Activated CD4-positive, alpha-beta T cell treated with anti-CD3 and anti-CD28 coated beads, Interleukin-10, Interleukin-2, amounts not matched to agents 100 ng/mL and 50 ng/mL, durations not matched to agents 16 hours and 8 hours (primary cell): ENCODE results near the gene CSK.
A peak's percentile ranks its signal among the peaks of the same experiment; 100 is the strongest.
"Not testable (repeated sequence)": the region's sequence is repeated elsewhere in the genome, so short reads cannot be mapped to it uniquely, and the experiment has no call there.

Experiments used
- DNase-seq: peaks from one replicate; pipeline ENCODE4 v3.0.0-alpha.2; 2020

Gene CSK

DNA sequence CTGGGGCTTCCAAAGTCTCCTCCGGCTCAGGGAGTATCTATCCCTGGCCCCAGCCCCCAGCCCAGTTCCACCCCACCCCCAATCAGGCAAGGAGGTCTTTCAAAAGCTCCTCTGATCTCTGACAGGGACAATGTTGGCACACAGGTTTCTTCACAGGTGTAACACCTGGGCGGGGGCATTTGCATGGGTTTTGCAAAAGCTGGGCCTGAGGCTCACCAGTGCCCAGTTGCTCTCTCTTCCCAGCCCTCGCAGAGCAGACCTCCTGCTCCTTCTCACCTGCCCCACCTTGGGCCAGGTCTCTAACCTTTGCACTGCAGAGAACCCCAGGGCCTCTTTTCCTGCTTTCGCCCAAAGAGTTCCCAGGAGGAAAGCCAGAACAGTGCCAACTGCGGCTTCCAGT, 8.6 kb upstream of the CSK start:
- no peak for DNase-seq

DNA sequence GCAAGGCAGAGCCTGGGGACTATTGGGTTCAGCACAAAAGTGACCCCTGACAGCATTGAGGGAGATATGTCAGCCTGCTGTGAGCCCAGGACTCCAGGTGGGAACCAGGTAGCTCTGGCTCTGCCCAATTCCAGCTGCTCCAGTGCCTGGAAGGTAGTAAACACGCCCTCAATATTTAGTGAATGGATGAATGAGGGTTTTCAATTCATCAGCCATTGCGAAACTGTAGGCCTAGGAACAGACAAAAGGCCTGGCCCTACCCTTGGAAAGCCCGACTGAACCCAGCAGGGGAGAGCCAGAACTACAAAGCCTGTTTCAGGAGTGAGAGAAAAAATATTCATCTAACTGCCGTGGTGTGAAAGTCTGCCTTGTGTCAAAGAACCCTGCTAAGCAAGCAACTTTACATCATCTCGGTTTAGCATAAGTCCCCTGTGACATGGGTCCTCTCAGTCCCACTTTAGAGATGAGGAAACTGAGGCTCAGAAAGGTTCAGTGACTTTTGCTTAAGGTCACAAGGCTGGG, 8.1 kb upstream of the CSK start:
- no peak for DNase-seq

DNA sequence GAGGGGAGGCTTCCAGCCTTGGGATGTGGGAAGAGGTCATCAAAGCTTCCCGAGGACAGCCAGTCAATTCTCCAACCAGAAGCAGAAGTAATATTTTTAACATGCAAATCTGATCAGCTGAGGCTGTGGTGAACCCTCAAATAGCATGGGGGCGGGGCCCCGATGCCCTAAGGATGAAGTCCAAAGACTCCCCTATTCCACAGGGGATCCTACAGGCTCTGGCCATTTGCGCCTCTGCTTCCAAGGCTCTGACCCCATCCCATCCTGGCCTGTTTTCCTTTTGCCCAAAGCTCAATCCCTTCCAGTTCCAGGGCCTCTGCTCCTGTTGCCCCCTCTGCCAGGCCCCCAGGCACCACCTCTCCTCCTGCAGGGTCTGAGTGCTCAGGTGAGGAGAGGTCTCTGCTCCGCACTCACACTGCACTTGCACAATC, 6.7 kb upstream of the CSK start:
- no peak for DNase-seq

DNA sequence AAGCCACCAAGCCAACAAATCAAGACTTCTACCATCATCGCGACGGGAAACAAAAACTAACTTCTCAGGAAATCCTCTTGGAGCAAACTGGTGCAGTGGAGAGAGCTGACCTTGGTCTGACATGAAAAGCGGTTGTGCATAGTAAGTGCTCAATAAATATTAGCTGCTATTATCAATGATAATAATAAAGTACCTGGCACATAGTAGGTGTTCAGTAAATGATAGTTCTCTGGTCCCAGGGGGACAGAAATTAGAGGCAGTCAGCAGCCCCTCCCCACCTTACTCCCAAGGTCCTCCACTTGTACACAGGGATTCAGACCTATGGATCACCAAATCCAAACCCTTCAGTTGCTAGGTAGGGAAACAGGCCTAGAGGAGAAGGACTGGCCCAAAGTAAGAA, 6.0 kb upstream of the CSK start:
- no peak for DNase-seq

DNA sequence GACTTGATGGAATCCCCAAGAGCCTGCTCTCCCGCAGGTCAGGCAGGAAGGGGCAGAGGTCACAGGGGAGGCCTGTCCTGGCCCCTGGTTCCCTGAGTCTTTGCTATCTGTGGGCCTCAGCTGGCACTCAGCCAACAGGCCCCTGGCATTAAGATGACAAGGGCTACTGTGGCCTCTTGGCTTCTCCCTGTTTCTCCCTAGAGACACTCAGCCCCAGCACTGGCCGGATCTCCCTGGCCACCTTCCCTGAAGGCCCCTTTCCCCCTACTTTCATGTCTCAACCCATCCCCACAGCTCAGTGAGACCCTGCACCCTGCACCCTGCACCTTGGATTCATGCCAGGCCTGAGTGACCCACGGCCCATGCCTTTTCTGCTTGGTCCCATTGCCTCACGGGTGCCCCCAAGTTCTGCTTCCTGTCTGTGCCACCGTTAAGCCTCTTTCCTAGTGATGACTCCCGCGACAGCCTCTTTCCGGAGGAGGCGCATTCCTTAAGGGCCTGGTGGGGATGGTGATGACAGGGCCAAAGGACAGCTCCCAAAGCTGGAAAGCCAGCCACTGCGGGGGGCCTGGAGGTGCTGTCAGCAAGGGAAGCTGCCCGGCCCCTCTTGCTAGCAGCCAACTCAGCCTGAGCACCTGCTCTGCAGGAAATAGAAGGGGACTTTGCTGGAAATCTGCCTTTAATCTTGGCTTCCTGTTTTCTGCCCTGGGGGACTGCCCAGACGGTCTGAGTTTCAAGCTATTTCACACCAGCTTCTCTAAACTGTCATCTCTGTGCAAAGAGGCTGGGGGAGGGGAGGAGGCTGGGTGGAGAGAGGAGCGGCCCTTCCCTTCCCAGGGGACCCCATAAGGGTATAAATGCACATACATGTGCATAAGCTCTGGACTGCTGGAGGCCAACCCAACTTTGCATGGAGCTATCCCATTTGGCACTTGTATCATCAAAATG, 4.8 kb upstream of the CSK start:
- peak; percentile 88 for DNase-seq

DNA sequence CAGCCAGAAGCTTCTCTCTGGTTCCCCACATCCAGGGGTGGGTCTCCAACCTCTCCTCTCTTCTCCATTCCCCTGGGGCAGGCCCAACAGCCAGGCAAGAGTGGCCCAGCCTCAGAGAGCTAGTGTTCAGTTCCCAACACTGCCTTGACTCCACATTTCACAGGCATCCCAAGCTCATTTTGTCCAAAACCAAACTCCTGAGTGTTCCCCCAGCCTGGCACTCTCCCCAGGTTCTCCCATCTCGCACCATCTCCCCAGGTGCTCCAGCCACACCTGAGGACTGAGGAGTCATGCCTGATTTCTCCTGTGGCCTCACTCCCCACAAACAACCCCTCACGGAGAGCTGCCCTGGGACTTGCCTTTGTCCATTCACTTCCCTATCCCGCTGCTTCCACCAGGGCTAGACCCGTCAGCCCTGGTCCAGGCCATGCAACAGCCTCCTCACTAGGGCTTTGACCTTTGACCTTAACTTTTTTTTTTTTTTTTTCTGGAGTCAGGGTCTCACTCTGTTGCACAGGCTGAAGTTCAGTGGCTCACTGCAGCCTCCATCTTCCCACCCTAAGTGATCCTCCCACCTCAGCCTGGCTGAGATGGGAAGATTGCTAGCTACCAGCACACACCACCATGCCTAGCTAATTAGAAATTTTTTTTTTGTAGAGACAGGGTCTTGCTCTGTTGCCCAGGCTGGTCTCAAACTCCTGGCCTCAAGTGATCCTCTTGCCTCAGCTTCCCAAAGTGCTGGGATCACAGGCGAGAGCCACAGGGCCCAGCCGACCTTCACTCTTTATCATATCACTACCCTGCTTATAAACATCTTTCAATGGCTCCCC, 3.9 kb upstream of the CSK start:
- no peak for DNase-seq

DNA sequence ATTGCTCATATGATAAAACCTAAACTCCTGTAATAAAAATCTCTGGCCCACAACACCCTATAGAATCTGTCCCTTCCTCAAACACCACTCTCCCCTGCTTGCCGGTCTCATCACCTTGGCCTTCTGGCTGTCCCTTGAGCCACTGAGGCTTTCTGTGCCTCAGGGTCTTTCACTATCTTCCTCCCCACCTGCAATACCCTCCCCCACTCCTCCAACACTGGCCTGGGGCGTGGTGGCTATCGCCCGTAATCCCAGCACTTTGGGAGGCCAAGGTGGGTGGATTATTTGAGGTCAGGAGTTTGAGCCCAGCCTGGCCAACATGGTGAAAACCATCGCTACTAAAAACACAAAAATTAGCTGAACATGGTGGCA, 3.3 kb upstream of the CSK start:
- no peak for DNase-seq

DNA sequence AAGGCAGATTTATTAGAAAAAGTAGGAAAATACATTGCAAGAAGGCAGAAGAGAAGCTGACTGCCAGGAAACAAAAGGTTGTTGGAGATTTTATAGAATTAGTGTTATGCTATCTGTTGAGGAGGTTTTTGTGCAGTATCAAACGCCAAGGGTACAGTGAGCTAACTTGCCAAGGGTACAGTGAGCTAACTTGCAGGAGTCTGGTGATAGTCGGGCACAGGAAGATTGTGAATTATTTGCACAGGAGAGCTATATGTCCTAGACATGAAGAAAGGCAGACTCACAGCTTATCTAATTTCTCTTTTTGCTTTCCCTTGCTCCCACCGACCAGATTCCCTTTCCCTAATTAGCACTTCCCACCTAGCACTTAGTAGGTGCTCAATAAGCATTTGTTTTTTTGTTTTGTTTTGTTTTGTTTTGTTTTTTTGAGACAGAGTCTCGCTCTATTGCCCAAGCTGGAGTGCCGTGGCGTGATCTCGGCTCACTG, 2.7 kb upstream of the CSK start:
- DNase-seq: no peak

DNA sequence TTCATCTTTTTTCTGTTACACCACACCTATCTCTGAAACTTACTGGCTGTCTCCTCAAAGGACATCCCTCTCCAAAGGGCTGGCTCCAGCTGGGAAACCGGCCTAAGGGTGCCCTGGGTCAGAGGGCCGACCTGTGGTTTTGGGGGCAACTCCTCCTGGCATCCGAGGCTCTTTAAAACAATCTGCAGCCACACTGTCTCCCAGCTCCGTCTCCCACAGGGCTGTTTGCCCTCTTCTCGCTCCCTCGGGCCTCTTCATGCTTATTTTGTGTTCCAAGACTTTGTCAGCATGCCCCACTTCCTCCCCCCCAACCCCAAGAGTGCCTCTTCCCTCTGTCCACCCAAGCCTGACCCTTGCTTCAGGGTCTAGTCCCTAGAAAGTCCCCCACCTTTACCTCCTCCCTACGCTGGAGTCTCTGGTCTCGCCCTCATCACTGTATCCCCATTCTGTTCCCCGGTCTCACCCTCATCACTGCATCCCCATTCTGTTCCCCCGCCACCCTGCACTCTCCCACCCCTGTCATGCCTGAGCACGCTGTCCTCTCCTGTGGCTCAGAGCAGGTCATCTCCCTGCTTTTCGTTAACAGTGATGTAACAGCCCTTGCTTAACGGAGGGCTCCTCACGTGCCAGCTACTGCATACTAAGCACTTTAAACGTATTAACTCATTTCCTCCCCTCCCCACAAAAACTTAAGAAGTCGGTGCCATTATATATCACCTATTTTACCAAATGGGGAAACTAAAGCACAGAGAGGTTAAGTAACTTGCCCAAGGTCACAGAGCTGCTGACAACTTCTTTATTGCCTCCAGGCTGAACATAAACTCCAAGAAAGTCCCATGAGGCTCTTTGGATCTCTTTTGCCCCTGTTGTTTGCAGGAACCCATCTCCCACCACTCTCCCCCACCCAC, 1.1 kb upstream of the CSK start:
- DNase-seq: peak; percentile 87

DNA sequence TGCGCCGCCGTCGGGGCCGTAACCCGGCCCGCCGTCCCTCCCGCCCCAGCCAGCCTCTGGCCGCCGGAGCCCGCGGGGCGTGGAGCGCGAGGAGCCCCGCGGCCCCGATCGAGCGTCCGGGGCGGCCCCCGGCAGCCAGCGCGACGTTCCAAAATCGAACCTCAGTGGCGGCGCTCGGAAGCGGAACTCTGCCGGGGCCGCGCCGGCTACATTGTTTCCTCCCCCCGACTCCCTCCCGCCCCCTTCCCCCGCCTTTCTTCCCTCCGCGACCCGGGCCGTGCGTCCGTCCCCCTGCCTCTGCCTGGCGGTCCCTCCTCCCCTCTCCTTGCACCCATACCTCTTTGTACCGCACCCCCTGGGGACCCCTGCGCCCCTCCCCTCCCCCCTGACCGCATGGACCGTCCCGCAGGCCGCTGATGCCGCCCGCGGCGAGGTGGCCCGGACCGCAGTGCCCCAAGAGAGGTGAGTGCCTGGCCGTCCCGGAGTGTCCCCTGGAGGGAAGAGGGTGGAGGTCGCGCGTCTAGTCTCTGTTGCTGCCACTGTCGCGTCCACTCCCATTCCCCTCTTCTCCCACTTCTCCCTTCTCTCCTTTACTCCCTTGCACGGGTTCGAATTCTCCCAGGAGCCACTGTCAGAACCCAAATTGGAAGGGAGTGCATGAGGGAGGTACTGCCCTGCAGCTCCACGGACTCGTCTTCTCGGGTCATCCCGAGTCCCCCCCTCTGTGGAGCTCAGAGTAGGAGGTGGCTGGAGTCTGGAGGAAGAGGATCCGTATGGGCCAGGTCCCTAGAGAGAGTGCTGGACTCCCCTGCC, 585 bp downstream of the CSK start:
- DNase-seq: peak; percentile 60

DNA sequence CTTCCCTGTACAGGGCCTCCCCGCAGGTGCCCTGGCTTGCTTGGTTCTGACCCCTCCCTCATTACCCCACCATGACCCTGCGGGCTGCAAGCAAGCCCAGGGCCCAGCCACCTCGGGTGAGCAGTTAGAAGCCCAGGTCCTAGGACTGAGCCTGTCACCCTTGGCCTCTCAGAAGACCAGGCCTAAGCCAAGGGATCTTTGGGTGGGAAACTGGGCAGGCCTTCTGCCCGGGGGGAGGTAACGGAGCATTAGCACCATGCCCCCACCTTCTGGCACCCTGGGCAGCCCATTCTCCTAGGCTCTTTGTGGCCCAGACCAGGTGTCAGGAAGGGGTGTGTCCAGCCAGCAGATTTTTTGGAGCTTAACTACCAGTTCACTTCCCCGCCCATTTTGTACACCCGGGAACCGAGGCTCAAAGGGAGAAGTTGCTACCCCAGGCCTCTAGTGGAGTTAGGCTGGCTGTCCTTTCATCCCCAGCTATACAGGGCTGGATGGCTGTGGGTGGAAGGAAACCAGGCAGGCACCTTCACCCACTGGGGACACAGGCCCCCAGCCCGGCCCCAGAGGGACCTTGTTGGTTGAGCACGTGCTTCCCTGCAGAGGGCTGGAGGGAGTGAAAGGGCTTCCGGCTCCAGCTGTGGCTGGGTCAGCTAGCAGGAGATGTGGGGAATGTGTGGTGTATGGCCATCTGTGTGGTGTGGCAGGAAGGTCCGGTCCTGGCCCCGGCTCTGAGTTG, 1.4 kb downstream of the CSK start:
- peak; percentile 78 for DNase-seq

DNA sequence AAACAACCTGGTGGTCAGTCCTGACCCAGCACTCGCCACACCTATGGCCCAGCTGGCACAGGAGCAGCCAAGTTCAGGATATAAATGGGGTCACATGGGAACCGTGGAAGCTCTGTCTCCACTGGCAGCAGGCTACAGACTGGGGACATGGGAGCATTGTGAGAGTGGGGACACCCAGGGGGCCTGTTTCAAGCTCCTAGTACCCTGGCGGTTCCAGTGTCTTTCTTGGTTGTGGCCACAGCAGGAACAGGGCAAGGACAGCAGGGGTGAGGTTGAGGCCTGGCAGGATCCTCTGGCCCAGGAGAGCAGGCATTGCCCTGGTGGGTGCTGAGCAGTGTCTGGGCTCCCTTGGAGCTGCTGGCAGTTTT, 1.9 kb downstream of the CSK start:
- DNase-seq: peak; percentile 34

DNA sequence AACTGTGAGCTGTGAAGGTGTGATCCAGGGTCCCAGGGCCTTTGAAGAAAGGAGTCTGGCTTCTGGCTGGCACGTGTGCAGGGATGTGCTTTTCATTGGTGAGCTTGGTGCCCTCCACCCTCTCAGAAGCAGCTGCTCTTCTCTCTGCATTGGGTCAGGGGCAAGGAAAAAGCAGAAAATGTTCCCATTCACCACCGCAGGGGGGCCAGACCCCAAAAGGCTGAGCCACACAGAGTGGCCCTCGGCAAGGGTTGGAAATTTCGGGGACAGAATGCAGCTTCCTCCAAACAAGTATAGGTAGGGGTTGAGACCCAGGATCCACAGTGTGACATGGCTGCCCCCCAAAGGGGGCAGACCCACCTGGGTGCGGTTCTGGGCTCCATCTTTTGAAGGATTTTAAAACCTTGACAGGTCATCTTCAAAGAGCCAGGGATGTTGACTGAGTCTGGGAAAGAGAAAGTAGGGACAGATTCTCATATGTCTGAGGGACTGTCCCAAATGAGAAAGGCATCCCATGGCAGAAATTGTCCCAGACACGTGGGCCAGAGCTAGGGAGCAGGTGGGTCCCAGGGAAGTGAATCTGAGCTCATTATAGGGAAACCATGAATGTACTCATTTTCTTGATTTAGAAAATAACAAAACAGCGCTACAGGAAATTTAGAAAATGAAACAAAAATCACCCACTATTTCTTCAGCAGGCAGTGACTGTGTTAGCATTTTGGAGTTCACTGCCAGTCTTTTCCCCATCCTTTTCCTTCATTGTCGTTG, 2.7 kb downstream of the CSK start:
- DNase-seq: peak; percentile 60

DNA sequence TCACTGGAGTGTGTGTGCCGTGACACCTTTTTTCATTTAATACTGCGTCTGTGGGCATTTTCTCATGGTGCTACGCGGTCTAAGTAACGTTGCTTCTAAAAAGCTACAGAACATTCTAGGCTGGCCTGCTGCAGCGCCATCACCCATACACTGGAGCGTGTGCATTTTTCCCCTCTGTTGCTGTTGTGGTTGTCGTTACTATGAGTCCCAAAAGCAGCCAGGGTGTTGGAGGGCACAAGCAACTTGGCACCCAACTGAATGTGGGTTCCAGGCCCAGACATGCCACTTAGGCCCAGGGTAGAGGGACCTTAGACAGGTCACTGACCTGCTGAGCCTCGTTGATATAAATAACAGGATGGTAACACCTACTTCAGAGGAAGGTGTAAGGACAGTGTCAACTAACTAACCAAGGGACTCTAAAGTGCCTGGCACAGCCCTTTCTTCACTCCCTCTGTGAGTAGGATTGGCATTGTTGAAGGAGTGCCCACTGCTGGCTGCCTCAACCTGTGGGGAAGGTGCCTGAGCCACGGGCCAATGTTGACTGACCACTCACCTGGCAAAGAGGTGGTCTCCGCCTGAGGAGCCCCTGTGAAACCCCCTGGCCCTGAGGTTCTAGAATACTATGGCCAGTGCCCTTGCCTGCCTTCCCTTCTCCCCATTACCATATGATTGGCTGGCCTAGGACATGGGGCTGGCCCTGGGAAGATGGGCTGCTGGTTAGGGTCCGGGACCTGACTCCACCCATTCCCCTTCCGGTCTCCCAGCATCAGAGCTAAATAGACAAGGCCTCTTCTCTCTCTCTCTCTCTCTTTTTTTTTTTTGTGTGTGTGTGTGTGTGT, 3.5 kb downstream of the CSK start:
- peak; percentile 83 for DNase-seq

DNA sequence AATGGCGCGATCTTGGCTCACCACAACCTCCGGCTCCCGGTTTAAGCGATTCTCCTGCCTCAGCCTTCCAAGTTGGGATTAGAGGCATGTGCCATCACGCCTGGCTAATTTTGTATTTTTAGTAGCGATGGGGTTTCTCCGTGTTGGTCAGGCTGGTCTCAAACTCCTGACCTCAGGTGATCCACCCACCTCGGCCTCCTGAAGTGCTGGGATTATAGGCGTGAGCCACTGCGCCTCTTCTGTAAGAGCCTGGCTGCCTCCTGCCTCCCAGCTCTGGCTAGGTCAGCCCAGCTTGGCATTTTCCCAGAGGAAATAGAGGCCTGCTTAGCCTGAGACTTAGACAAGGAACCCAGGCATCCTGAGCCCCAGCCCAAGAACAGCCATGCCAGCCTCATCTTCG, 4.2 kb downstream of the CSK start:
- DNase-seq: not testable (repeated sequence)

DNA sequence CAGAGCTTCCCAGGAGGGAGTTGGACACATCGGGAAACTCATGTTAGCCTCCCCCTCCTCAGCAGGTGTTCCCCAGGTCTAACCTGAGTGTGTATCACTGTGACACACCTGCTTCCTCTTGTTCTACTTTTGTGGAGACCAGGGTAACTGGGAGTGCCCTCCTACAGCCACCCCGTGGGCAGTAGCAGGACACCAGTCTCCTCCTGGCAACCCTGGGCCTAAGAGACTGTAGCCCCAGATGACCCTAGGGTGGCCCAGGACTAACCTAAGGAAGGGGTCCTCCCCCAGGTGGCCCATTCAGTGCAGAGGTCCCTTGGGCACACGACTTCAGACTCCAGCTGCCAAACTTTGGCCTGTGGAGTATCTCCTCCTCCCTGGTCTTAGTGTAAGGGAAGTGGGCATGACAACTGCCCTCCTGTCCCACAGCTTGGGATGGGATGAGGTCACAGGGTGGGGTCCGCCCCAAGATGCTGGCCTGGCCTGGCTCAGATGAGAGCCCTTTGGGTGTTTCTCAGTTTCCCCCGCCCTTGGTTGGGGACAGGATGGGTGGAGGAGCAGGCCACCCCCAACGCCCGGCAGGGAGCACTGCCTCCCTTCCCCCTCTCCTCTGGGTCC, 4.8 kb downstream of the CSK start:
- peak; percentile 55 for DNase-seq

DNA sequence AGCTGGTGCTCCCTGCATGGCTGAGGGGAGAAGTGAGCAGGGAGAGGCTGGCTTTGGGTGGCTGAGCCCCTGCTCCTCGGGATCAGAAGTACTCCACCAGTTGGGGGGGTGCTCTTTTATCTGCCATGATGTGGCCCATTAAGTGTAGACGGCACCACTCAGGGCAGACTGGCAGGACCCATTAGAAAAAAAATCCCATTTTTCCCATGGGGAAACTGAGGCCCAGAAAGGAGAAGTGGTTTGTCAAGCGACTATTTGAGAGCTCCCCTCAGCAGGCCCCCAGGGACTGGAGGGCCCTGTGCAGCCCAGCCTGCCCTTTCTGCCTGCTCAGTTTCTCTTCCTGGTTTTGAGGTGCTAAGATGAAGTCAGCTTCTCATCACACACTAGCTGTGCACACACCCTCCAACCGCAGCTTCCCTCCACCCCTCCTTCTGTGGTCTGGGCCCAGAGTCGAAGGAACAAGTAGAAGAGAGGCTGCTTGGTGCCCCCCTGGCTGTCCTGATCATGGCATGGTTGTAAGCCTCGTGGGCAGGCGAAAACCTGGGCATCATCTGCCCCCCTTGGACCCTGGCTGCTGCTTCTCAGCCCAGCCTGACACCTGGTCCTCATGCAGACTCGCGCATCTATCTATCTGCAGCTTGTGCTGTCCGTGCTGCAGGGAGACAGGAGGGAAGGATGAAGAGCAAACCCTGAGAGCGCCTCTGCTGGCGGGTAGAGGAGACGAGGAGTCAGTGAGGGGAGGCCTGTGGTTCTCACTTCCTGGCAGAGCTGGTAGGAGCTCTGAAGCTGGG, 5.6 kb downstream of the CSK start:
- peak; percentile 96 for DNase-seq
